Spleen (tissue), 7 donors: ENCODE results near the gene NIPBL.

Experiments used
- POLR2A ChIP-seq, 3 donors: fragments of 450-650 bp; IDR thresholded peaks; one replicate each; pipeline ENCODE4 v1.5.1; 2017; ENCODE audit warnings: antibody characterized with exemption in 3 of 3, mild to moderate bottlenecking in 1 of 3
- POLR2AphosphoS5 ChIP-seq, 3 donors: sonication (generic); formaldehyde crosslinking; IDR thresholded peaks; one replicate each; pipeline ENCODE4 v1.5.1; 2017; ENCODE audit warnings: antibody characterized with exemption in 3 of 3
- TF ChIP-seq, protein P1 (sequence below), 11 experiments: fragments of 200-600 bp in 7 of 11; fragments of 450-650 bp in 4 of 11; sonication (generic) in 4 of 11; IDR thresholded peaks in 8 of 11; conservative IDR thresholded peaks in 3 of 11; 1 replicate in 7 of 11; 2 replicates in 4 of 11; pipeline versions ENCODE4 v1.4.0 to v1.8.0; 2016 to 2021; ENCODE audit warnings: antibody characterized with exemption in 11 of 11, inconsistent platforms in 4 of 11, mild to moderate bottlenecking in 1 of 11
- donor health status: DM: no; HTN: no; CAD: no; lungs with moderate emphysema.
- donor health status: DM: no; HTN: no; CAD: no.
- donor health status: DM: no; HTN: no; CAD: no.

GRCh38 chr5:36861871-36862270, 14.7 kb upstream of the NIPBL start:
- TF ChIP-seq POLR2A (IDR thresholded peaks at IDR 0.05) (no peak), POLR2AphosphoS5 (IDR thresholded peaks at IDR 0.05) (no peak)
- TF ChIP-seq, protein P1, sequence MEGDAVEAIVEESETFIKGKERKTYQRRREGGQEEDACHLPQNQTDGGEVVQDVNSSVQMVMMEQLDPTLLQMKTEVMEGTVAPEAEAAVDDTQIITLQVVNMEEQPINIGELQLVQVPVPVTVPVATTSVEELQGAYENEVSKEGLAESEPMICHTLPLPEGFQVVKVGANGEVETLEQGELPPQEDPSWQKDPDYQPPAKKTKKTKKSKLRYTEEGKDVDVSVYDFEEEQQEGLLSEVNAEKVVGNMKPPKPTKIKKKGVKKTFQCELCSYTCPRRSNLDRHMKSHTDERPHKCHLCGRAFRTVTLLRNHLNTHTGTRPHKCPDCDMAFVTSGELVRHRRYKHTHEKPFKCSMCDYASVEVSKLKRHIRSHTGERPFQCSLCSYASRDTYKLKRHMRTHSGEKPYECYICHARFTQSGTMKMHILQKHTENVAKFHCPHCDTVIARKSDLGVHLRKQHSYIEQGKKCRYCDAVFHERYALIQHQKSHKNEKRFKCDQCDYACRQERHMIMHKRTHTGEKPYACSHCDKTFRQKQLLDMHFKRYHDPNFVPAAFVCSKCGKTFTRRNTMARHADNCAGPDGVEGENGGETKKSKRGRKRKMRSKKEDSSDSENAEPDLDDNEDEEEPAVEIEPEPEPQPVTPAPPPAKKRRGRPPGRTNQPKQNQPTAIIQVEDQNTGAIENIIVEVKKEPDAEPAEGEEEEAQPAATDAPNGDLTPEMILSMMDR (IDR thresholded peaks at IDR 0.05 in 8 of 11, conservative IDR thresholded peaks at IDR 0.05 in 3 of 11), result no peak
